BLaER1 (cell line): ENCODE data around the gene KIF1C.
"Not testable (repeated sequence)": the region's sequence is repeated elsewhere in the genome, so short reads cannot be mapped to it uniquely, and the experiment has no call there.

ENCODE experiments used
- H3K27ac ChIP-seq: shearing (Covaris generic); formaldehyde crosslinking; 2 replicates; pipeline ENCODE4 v1.8.1; 2022
- H3K27me3 ChIP-seq: shearing (Covaris generic); formaldehyde crosslinking; 2 replicates; pipeline ENCODE4 v1.8.1; 2022
- H3K36me3 ChIP-seq: shearing (Covaris generic); formaldehyde crosslinking; 2 replicates; pipeline ENCODE4 v1.8.1; 2022
- H3K4me1 ChIP-seq: shearing (Covaris generic); formaldehyde crosslinking; 2 replicates; pipeline ENCODE4 v1.8.1; 2022
- H3K4me2 ChIP-seq: shearing (Covaris generic); formaldehyde crosslinking; 2 replicates; pipeline ENCODE4 v1.8.1; 2022
- H3K4me3 ChIP-seq: shearing (Covaris generic); formaldehyde crosslinking; 2 replicates; pipeline ENCODE4 v1.8.1; 2022
- H3K9ac ChIP-seq: shearing (Covaris generic); formaldehyde crosslinking; 2 replicates; pipeline ENCODE4 v1.8.1; 2022
- H3K9me3 ChIP-seq: shearing (Covaris generic); formaldehyde crosslinking; 2 replicates; pipeline ENCODE4 v1.8.1; 2022
- H4K20me1 ChIP-seq: shearing (Covaris generic); formaldehyde crosslinking; 2 replicates; pipeline ENCODE4 v1.8.1; 2022
- Cebpa-rat ChIP-seq: shearing (Covaris generic); IDR thresholded peaks from 2 replicates; pipeline ENCODE4 v1.8.1; 2022

The KIF1C gene

DNA sequence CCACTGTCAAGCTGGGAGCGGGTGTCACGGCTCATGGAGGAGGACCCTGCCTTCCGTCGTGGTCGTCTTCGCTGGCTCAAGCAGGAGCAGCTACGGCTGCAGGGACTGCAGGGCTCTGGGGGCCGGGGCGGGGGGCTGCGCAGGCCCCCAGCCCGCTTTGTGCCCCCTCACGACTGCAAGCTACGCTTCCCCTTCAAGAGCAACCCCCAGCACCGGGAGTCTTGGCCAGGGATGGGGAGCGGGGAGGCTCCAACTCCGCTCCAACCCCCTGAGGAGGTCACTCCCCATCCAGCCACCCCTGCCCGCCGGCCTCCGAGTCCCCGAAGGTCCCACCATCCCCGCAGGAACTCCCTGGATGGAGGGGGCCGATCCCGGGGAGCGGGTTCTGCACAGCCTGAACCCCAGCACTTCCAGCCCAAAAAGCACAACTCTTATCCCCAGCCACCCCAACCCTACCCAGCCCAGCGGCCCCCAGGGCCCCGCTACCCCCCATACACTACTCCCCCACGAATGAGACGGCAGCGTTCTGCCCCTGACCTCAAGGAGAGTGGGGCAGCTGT, 25.9 kb downstream of the KIF1C start:
- Histone ChIP-seq H4K20me1 (peaks cover 8% of the 10 kb centered on the region; the same call in 1 of the 2 replicates), H3K27me3 (no peaks in the 10 kb centered on the region), H3K4me2 (no peak overlapping the region), H3K27ac (no peak overlapping the region), H3K9me3 (no peaks in the 10 kb centered on the region), H3K36me3 (peaks cover 57% of the 10 kb centered on the region), H3K4me1 (peaks cover 12% of the 10 kb centered on the region), H3K9ac (no peak overlapping the region), H3K4me3 (no peak overlapping the region)
- TF ChIP-seq Cebpa-rat, result no peak

DNA sequence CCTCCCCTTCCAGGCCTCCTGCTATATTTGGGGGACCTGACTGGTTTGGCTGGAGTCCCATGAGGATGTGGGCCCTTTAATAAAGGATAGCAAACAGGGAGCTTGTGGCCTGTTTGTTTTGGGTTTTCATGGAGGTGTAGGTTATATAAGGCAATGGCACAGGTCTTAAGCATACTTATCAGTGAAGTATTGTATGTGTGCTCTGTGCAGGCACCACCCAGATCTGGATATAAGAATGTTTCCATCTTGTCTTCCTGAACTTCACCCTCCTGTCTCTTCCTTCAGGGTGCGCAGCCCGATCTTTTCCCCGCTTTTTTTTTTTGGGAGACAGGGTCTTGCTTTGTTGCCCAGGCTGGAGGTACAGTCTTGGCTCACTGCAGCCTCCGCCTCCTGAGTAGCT, 26.9 kb downstream of the KIF1C start:
- Histone ChIP-seq H3K9me3 (no peaks in the 10 kb centered on the region), H3K4me3 (no peak overlapping the region), H3K27me3 (no peaks in the 10 kb centered on the region), H3K4me2 (no peak overlapping the region), H4K20me1 (peaks cover 1% of the 10 kb centered on the region; the same call in 1 of the 2 replicates), H3K27ac (no peak overlapping the region), H3K36me3 (peaks cover 48% of the 10 kb centered on the region), H3K9ac (no peak overlapping the region), H3K4me1 (peaks cover 7% of the 10 kb centered on the region)
- TF ChIP-seq Cebpa-rat, result no peak

DNA sequence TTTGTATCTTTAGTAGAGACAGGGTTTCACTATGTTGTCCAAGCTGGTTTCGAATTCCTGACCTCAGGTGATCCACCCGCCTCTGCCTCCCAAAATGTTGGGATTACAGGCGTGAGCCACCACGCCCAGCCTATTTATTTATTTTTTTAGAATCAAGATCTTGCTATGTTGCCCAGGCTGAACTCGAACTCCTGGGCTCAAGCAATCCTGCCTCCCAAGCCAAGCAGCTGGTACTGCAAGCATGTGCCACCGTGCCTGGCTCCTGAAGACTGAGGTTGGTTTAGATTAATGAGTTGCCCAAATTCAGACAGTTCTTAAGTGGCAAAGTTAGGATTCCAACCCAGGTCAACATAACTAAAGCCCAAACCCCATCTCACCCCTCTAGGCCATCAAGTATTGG, 29.5 kb downstream of the KIF1C start:
- H4K20me1 ChIP-seq, result no peaks in the 10 kb centered on the region
- H3K9me3 ChIP-seq, result no peaks in the 10 kb centered on the region
- no peak overlapping the region for H3K9ac ChIP-seq
- no peak for TF ChIP-seq Cebpa-rat
- H3K4me3 ChIP-seq, result no peak overlapping the region
- peaks cover 16% of the 10 kb centered on the region for H3K4me1 ChIP-seq
- peaks cover 22% of the 10 kb centered on the region for H3K36me3 ChIP-seq
- no peak overlapping the region for H3K4me2 ChIP-seq
- no peak overlapping the region for H3K27ac ChIP-seq
- no peaks in the 10 kb centered on the region for H3K27me3 ChIP-seq

DNA sequence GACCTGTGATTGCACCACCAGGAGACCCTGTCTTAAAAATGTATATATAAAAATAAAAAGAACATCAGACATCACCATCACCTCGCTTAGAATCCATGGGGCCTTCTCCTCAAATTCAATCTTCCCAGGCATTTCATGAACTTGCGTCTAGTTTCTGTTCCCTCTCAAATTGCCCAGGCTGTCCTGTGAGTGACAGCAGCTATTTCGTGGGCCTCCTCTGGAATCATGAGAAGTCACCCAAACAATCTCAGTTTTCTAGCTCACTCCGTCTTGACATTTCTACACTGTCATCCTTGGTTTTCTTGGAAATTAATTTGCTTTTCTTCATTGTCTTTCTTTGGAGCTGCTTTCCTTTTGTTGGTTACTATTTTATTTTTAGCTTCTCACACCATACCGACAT, 30.2 kb downstream of the KIF1C start:
- Histone ChIP-seq H4K20me1 (no peaks in the 10 kb centered on the region), H3K4me3 (no peak overlapping the region), H3K27ac (no peak overlapping the region), H3K4me2 (no peak overlapping the region), H3K4me1 (peaks cover 16% of the 10 kb centered on the region), H3K9me3 (no peaks in the 10 kb centered on the region), H3K27me3 (no peaks in the 10 kb centered on the region), H3K9ac (no peak overlapping the region), H3K36me3 (peaks cover 16% of the 10 kb centered on the region)
- no peak for TF ChIP-seq Cebpa-rat

DNA sequence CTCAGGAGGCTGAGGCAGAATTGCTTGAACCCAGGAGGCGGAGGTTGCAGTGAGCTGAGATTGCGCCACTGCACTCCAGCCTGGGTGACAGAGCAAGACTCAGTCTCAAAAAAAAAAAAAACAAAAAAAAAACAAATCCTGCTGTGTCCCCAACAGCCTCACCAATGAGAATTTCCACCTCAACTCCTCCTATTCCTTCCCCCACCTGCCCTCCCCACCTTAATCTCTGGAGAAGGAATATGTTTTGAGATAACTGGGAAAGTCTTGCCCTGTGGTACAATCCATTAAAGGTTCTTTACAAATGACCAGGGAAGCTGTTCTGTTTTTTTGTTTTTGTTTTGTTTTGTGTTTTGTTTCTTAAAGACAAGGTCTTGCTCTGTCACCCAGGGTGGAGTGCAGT, 32.4 kb downstream of the KIF1C start:
- H3K4me3 ChIP-seq, H3K4me2 ChIP-seq, H3K27me3 ChIP-seq: not testable (repeated sequence)

DNA sequence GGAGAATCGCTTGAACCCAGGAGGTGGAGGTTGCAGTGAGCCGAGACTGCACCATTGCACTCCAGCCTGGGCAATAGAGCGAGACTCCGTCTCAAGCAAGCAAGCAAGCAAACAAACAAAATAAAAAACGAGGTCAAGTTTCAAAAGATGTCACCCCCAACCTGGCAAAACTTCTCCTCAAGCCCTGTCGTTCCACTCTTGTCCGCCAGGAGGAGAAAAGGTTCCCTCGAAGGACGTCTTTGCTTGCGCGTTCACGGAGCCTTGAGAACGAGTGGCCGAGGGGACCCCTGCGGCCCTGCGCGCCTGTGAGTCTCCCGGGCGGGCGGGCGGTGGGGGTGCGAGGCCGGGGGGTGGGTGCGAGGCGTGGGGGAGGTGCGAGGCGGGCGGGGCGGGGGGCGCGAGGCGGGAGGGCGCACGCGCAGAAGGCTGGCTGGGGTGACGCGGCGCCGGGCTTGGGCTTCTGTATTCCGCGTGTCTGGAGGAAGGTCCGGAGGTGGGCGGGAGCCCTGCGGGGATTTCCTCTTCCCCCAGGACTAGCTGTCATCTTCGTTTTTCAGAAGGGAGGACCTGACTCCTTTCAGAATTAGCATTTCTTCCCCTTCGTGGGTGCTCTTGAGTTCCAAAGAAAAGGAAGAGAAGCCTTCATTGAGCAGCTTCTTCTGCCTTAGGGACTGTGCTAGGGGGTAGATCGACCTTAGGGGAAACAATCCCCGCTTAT, 33.8 kb downstream of the KIF1C start:
- Histone ChIP-seq H3K4me3 (peak overlapping the region; percentile 57), H3K4me1 (peaks cover 27% of the 10 kb centered on the region), H3K9me3 (no peaks in the 10 kb centered on the region), H4K20me1 (no peaks in the 10 kb centered on the region), H3K27me3 (no peaks in the 10 kb centered on the region), H3K36me3 (no peaks in the 10 kb centered on the region), H3K9ac (peak overlapping the region; percentile 57; the same call in 1 of the 2 replicates), H3K4me2 (peak overlapping the region; percentile 83), H3K27ac (peak overlapping the region; percentile 39; the same call in 1 of the 2 replicates)
- no peak for TF ChIP-seq Cebpa-rat

More for the DNA sequence above, 32.4 kb downstream of the KIF1C start:
- not testable (repeated sequence) for H4K20me1 ChIP-seq, H3K27ac ChIP-seq, H3K9me3 ChIP-seq, H3K9ac ChIP-seq, H3K36me3 ChIP-seq
- H3K4me1 ChIP-seq, result peaks cover 23% of the 10 kb centered on the region

DNA sequence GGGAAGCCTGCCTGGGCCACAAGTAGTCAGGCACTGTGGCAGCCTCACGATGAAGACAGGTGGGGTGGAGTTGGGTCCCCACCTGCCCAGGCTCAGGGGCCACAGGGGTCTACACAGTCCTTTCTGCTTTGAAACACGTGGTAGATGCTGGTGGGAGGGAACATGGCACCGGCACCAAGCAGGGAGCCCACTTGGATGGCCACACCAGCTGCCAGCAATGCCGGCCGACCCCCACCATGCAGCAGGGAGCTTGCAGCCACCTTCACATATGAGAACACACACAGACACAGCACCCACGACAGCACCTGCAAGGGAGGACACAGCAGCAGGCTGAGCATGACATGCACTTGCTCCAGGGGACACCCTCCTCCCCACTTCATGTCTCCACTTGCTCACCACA, 35.1 kb downstream of the KIF1C start:
- TF ChIP-seq Cebpa-rat, result no peak
- Histone ChIP-seq H3K36me3 (no peaks in the 10 kb centered on the region), H3K9ac (no peak overlapping the region), H3K4me3 (no peak overlapping the region), H3K27ac (no peak overlapping the region), H3K4me2 (no peak overlapping the region), H3K27me3 (no peaks in the 10 kb centered on the region), H3K9me3 (no peaks in the 10 kb centered on the region), H4K20me1 (no peaks in the 10 kb centered on the region), H3K4me1 (peaks cover 27% of the 10 kb centered on the region)

DNA sequence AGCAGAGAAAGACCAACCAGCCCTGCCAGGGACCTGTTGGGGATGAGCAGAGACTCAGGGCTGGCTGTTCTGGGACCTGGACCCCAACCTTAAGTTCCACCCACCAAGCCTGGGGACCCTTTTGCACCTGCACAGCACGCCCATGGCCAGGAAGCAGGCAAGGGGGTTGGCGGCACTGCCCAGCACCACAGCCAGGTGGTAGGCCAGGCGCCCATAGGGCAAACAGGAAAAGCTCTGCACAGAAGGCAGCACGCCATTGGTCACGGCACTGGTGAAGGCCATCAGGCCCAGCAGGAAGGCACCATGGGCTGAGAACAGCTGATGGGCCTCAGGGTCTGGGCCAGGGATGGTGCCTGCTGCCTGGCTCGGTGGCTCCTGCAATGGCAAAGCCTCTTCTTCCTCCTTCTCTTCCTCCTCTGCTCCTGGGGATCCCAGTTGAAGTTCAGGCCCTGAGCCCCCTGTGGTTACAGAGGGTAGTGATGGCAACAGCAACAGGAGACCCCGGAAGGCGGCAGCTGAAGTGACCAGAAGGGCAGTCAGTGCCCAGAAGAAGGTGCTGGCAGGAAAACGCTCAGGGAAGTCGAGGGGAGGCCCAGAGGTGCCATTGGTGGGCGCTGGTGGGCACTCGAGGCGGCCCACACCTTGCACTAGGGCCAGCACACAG, 35.7 kb downstream of the KIF1C start:
- H3K9me3 ChIP-seq, result no peaks in the 10 kb centered on the region
- no peaks in the 10 kb centered on the region for H3K36me3 ChIP-seq
- H3K9ac ChIP-seq, result no peak overlapping the region
- no peak overlapping the region for H3K27ac ChIP-seq
- no peaks in the 10 kb centered on the region for H3K27me3 ChIP-seq
- 0 out of 2 replicates have a peak overlapping the region, but pooled peaks have one; percentile 7 for H3K4me2 ChIP-seq
- no peak overlapping the region for H3K4me3 ChIP-seq
- H3K4me1 ChIP-seq, result peaks cover 27% of the 10 kb centered on the region
- H4K20me1 ChIP-seq, result no peaks in the 10 kb centered on the region
- TF ChIP-seq Cebpa-rat, result no peak

DNA sequence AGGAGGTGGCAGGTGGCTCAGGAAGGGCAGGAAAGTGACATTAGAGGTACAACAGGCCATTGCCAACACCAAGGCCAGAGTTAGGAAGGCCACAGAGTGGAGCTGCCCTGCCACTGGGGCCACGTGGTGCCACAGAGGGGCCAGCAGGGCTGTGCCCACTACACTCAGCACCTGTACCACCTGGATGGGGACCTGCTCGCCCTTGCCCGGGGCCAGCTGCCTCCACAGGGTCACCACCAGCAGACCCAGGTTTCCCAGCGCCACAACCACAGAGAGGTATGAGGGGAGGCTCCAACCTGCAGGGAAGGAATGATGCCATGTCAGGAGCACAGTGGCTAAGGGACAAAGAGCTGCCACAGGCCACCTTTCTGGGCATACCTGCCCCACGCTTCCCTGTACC, 36.3 kb downstream of the KIF1C start:
- no peak overlapping the region for H3K4me3 ChIP-seq
- peaks cover 27% of the 10 kb centered on the region for H3K4me1 ChIP-seq
- H3K9ac ChIP-seq, result no peak overlapping the region
- no peaks in the 10 kb centered on the region for H3K27me3 ChIP-seq
- H3K9me3 ChIP-seq, result no peaks in the 10 kb centered on the region
- no peaks in the 10 kb centered on the region for H3K36me3 ChIP-seq
- no peak overlapping the region for H3K4me2 ChIP-seq
- no peak overlapping the region for H3K27ac ChIP-seq
- no peaks in the 10 kb centered on the region for H4K20me1 ChIP-seq
- TF ChIP-seq Cebpa-rat, result no peak

DNA sequence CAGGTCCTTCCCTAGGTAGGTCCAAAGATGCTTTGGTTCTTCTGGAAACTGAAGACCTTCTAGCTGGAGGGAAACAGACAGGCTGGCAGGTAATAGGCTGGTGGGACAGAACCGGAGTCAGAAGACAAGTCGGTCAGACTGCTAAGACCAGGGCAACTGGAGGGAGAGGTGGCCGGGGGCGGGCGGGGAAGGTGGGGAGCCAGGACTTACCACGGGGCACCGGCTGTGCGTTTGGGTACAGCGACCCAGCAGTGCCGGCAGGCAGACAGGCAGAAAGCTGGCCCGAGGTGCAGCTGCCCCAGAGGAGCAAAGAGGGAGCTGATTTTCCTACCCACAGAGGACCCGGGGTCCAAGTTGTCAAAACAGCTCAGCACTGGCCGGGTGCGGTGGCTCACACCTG, 36.9 kb downstream of the KIF1C start:
- no peak overlapping the region for H3K4me2 ChIP-seq
- H3K36me3 ChIP-seq, result no peaks in the 10 kb centered on the region
- H3K4me3 ChIP-seq, result no peak overlapping the region
- H3K9ac ChIP-seq, result no peak overlapping the region
- peaks cover 27% of the 10 kb centered on the region for H3K4me1 ChIP-seq
- TF ChIP-seq Cebpa-rat, result no peak
- H3K27me3 ChIP-seq, result no peaks in the 10 kb centered on the region
- no peaks in the 10 kb centered on the region for H3K9me3 ChIP-seq
- H3K27ac ChIP-seq, result no peak overlapping the region
- H4K20me1 ChIP-seq, result no peaks in the 10 kb centered on the region
